Measurements from ENCODE around the gene MGA. TPM values are rescaled to one million over a fixed set of nuclear protein-coding genes. Genes with fewer than 3 reads are reported as not detected.

Gene MGA
- total RNA-seq, 2 experiments from 2014 or later, result 37.9 to 38.2 TPM

- CTCF ChIA-PET, result interaction anchor here (1.0 to 3.8 kb wide), 11 partner anchors 11 to 308 kb away, joined by 3 to 68 read pairs (median 4); partner anchors contain the start of genes MGA and RPAP1
- POLR2A ChIA-PET, result interaction anchor here (0.7 to 2.0 kb wide), 5 partner anchors 57 to 198 kb away, joined by 3 to 12 read pairs (median 3); partner anchors contain the start of genes EHD4 and MGA
Measured at GRCh38 chr15:41774062-41774881, 114.1 kb downstream of the MGA start, which contains the start of gene MAPKBP1. TSS of gene MAPKBP1 (plus strand) at chr15:41774484. CDS start at chr15:41775276, 792 bp downstream.

DNA sequence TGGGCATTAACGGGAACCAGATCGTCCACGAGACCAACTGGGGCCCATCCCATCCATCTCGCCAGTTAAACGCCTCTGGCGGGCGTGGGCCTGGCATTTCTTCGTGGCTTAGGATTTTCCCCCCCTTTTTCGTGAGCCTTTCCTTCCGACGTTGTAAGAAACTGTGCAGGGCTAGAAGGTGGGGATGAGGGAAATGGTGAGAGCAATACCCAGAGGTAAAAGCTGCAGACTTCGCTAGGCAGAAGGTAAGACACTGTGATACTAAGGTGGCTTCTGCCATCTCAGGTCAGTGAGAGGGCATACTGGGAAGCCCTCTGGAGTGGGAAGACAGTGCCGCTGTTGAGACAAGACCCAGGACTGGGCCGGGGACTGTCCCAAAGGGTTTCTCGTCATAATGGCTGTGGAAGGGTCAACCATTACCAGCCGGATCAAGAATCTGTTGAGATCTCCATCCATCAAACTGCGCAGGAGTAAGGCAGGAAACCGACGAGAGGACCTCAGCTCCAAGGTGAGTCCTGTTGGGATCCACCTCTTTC, 114.7 kb downstream of the MGA start:
- ChIA-PET POLR2A (interaction anchor here (1.1 to 1.4 kb wide), 2 partner anchors 85 to 115 kb away, joined by 3 to 4 read pairs; partner anchors contain the start of gene MGA), CTCF (interaction anchor here (1.1 to 3.8 kb wide), 8 partner anchors 9 to 231 kb away, joined by 3 to 68 read pairs (median 6); partner anchors contain the start of genes MGA and RPAP1)

DNA sequence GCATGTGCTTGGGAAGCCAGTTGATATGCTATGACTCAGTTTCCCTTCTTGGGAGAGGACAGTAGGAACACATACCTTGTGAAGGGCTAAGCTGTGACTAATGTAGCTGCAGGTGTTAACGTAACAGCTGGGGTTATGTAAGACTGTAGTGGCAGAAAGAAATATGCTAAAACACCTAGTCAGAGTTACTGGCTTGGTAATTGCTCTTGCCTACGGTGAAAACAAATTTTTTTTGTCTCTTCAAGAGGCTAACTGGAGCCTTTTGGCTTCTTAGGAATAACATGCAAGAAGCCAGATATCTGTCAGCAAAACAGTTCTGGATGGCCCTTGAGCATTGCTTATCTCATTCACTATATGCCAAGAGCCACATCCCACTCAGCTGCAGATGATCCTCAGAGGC, 115.4 kb downstream of the MGA start:
- ChIA-PET POLR2A (no interaction called here), CTCF (interaction anchor here (1.1 kb wide), 1 partner anchor 8 kb away, joined by 3 read pairs; no protein-coding TSS in a partner anchor)

DNA sequence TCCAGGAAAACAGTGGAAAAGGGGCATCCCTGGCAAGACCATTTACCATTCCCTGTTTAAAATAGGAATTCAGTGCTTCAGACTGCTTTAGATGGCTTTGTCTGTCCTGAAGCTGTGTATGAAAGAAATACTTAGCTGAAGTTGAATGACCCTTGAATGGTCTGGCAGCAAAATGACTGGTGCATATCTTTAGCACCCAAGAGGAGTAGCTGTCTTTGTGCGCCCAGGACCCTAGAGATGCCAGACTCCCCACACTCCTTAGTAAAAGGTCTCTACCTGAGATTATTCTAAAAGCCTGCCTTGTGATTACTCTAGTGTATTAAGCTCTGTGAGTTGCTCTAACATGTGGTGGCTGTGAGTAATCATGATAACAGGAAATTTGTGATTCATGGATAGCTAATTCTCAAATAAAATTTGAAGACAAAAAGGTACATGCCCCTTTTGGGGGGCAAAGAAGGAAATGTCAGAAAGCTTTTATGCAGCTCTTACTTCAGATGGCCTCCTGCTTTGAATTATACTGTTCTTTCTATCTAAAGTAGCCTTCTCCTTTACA, 117.3 kb downstream of the MGA start:
- POLR2A ChIA-PET, result interaction anchor here (0.6 kb wide), 1 partner anchor 235 kb away, joined by 13 read pairs; no protein-coding TSS in a partner anchor
- CTCF ChIA-PET, result interaction anchor here (0.5 to 3.8 kb wide), 3 partner anchors 9 to 34 kb away, joined by 6 to 14 read pairs (median 6); no protein-coding TSS in a partner anchor

- CTCF ChIA-PET, result interaction anchor here (3.8 kb wide), 1 partner anchor 33 kb away, joined by 14 read pairs; no protein-coding TSS in a partner anchor
- POLR2A ChIA-PET, result no interaction called here
Measured at GRCh38 chr15:41778521-41778920, 118.3 kb downstream of the MGA start.

- ChIA-PET CTCF (interaction anchor here (3.8 kb wide), 1 partner anchor 31 kb away, joined by 14 read pairs; no protein-coding TSS in a partner anchor), POLR2A (no interaction called here)
Measured at GRCh38 chr15:41779662-41780157, 119.5 kb downstream of the MGA start.

GRCh38 chr15:41780266-41780665, 120.1 kb downstream of the MGA start:
- CTCF ChIA-PET, result no interaction called here
- POLR2A ChIA-PET, result no interaction called here

GRCh38 chr15:41780727-41781126, 120.5 kb downstream of the MGA start:
- POLR2A ChIA-PET, result no interaction called here
- CTCF ChIA-PET, result no interaction called here

DNA sequence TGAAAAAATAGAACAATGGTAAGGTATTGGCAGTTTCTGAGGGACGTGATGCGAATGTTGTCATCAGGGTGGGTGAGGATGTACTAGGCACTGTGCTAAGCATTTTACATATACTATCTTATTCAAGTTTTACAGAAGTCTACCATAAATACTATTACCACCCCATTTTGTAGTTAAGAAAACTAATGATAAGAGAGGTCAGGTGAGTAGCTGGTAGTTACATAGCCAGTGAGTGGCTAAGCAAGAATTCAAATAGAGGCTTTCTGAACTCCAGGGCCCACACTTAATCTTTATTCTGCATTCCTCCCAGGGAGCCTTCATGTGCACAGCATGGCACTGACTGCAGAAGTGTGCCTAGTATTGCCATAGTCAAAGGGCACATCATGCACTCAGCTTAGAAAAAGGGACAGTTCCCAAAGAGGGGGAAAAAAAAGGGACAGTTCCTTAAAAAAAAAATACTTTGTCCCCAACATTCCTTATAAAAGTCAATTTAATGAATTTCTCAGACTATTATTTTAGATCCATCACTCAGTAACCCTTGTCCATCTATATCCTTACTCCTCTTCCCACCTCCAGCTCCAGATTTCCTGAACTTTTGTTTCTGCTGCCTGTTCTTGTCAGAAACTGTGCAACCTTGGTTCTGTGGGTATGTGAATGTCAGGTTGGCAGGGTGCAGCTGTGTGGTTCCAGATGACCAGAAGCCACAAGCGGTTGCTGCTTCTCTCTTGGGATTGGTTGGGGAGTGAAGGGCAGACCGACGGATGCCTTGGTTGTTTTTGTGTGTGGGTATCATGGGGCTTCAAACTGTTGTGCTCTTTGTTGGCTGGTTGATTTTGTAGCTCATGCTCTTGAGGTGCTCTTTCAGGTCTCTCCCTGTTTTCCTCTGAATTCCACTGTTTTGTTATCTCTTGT, 122.4 kb downstream of the MGA start:
- POLR2A ChIA-PET, result no interaction called here

GRCh38 chr15:41783296-41783695, 123.1 kb downstream of the MGA start:
- POLR2A ChIA-PET, result no interaction called here
- CTCF ChIA-PET, result interaction anchor here (1.3 kb wide), 1 partner anchor 29 kb away, joined by 5 read pairs; no protein-coding TSS in a partner anchor

More for the DNA sequence above, 122.4 kb downstream of the MGA start:
- CTCF ChIA-PET, result interaction anchor here (1.3 kb wide), 1 partner anchor 29 kb away, joined by 5 read pairs; no protein-coding TSS in a partner anchor

GRCh38 chr15:41788262-41788661, 128.1 kb downstream of the MGA start:
- CTCF ChIA-PET, result interaction anchor here (1.3 to 4.1 kb wide), 2 partner anchors 15 to 184 kb away, joined by 3 to 12 read pairs; partner anchors contain the start of gene MAPKBP1
- POLR2A ChIA-PET, result no interaction called here

GRCh38 chr15:41789236-41789635, 129.0 kb downstream of the MGA start:
- POLR2A ChIA-PET, result no interaction called here

DNA sequence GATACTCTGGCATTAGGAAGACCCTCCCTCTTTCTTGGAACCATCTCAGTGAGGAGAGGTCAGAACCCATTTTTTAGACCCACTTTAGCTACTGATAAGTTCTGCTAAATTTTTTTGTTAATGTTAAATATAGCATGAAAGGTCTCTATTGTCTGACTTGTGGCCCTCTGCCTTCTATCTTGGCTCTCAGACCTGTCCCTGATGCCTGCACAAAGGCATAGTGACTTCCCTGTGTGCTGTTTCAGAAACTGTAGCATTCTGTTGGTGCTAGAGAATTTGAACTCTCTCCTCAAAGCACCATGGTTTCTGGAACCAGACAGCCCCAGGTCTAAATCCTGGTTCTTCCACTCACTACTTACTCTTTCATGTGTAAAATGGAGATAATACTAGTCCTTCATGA, 129.5 kb downstream of the MGA start:
- CTCF ChIA-PET, result interaction anchor here (1.3 to 4.1 kb wide), 2 partner anchors 16 to 186 kb away, joined by 3 to 12 read pairs; partner anchors contain the start of gene MAPKBP1
- POLR2A ChIA-PET, result no interaction called here

More at GRCh38 chr15:41789236-41789635, 129.0 kb downstream of the MGA start:
- CTCF ChIA-PET, result interaction anchor here (1.3 to 4.1 kb wide), 2 partner anchors 16 to 185 kb away, joined by 3 to 12 read pairs; partner anchors contain the start of gene MAPKBP1

DNA sequence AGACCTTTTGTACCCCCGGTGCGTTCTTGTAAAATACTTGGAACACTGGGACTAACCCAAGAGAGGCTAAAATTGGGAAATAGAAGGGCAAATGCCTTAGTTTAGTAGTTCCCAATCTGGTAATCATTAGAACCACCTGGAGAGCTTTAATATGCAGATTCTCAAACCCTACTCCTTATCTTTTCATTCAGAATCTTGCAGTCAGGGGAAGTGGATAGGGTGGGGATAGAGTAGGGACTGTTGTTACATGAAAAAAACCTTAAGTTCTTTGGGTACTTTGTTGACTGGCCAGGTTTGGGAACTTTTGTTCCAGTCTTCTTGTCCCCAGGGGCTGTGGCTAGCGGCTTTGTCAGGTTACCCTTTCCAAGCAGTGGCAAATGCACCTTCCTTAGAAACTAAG, 130.0 kb downstream of the MGA start:
- ChIA-PET CTCF (interaction anchor here (4.1 kb wide), 1 partner anchor 17 kb away, joined by 12 read pairs; the partner anchor contains the start of gene MAPKBP1), POLR2A (interaction anchor here (0.6 kb wide), 1 partner anchor 8 kb away, joined by 4 read pairs; no protein-coding TSS in a partner anchor)

- CTCF ChIA-PET, result interaction anchor here (0.8 to 4.1 kb wide), 2 partner anchors 18 to 114 kb away, joined by 3 to 12 read pairs; partner anchors contain the start of gene MAPKBP1
- POLR2A ChIA-PET, result interaction anchor here (0.6 kb wide), 1 partner anchor 9 kb away, joined by 4 read pairs; no protein-coding TSS in a partner anchor
Measured at GRCh38 chr15:41790756-41791546, 130.7 kb downstream of the MGA start.

GRCh38 chr15:41791547-41791937, 131.3 kb downstream of the MGA start:
- ChIA-PET POLR2A (no interaction called here), CTCF (interaction anchor here (0.8 to 4.1 kb wide), 2 partner anchors 18 to 113 kb away, joined by 3 to 12 read pairs; partner anchors contain the start of gene MAPKBP1)

GRCh38 chr15:41792000-41792637, 131.9 kb downstream of the MGA start:
- CTCF ChIA-PET, result interaction anchor here (4.1 kb wide), 1 partner anchor 19 kb away, joined by 12 read pairs; the partner anchor contains the start of gene MAPKBP1
- POLR2A ChIA-PET, result no interaction called here

Measured in activated CD8-positive, alpha-beta memory T cell treated with anti-CD3 and anti-CD28 coated beads for 36 hours (primary cell).